CD4-positive, alpha-beta T cell treated with Interleukin-15 for 1 hour (primary cell): ENCODE measurements around the gene OPA1.

Experiments used
- DNase-seq: peaks from one replicate; pipeline ENCODE4 v3.0.0-alpha.2; 2020

The OPA1 gene

DNA sequence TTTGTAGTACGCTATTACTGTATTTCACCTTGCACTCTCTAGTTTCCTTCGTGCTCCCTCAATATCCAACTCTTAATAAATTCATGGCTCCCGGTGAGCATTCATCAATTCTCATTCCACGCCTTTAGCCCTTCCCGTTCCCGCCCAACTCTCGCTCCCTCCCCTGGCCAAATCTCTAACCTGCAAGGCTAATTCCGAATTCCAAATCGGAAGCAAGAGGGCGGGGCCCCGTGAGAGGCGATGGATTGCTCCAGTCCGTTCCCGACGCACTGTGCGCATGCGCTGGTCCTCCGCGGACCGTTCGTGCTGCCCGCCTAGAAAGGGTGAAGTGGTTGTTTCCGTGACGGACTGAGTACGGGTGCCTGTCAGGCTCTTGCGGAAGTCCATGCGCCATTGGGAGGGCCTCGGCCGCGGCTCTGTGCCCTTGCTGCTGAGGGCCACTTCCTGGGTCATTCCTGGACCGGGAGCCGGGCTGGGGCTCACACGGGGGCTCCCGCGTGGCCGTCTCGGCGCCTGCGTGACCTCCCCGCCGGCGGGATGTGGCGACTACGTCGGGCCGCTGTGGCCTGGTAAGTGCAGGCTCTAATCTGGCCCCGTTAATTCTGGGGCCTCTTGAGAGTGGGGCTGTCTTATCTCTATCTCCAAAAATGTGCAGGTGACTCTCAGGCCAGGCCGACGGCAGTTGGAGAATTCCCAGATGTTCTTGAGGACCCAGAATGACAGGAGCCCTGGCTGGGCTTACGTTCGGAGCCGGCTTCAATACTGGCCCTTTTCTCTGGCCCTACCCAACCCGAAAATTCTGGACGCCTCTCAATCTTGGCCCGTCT, at the start of gene OPA1:
Gene OPA1, plus strand, starts transcription at position 368 of the 827 bp plus-strand sequence. Its CDS starts 170 bp downstream, at position 538.
- DNase-seq: peak; percentile 92

DNA sequence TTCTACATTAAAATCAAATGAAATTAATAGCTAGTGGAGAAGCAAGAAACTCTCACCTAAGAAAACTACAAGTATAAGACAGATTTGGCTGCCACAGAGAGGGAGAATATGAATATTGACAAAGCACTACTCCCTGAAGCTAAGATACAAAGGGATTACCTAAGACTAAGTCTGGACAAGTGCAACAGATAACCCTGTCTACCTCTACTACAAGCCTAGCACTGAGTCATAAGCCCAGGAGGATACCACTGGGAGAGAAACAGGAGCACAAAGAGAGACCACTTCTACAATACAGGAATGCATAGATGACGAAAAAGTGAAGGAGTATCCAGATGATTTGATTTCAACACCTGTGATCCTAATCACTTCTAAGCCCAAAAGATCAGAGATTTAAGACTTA, 48.7 kb upstream of the OPA1 start:
- no peak for DNase-seq

GRCh38 chr3:193545304-193545703, 47.7 kb upstream of the OPA1 start:
- no peak for DNase-seq

DNA sequence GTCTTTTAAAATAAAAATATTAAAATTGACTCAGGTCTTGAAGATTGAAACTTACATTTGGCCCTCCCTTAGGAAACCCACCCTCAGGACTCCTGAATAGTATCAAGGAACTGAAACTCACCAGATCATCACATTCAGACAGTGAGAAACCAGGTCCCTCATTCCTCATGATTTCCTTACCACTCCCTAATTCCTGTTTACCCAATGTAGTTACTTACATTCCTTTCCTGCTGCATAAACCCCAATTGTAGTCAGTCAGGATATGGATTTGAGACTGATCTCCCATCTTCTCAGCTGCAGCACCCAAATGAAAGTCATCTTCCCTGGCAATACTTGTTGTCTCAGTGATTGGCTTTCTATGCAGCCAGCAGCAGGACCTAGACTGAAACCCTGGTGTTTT, 46.9 kb upstream of the OPA1 start:
- no peak for DNase-seq

- no peak for DNase-seq
Observed at GRCh38 chr3:193548406-193548805, 44.6 kb upstream of the OPA1 start.

- no peak for DNase-seq
Observed at GRCh38 chr3:193552923-193553322, 40.1 kb upstream of the OPA1 start.

DNA sequence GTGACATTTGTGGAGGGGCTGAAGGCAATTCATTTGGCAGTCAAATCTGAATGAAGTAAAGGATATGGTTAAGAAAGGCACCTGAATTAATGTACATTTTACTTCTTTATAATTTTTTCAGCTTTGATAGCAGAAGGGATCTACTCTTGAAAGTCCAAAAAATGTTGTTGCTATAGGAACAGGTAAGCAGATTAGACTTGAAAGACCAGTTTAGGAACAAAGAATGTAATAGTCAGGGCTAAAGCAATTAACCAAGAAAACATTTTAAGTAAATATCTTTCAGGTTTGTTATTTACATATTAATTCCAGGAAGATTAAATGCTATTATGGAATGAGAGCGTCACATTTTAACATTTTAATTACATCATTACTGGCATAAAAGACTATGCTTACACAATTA, 39.4 kb upstream of the OPA1 start:
- no peak for DNase-seq

- no peak for DNase-seq
Observed at GRCh38 chr3:193554811-193555210, 38.2 kb upstream of the OPA1 start, which contains the start of gene ATP13A4. ATP13A4 (minus strand) TSS chr3:193554895; CDS start chr3:193554799, 96 bp downstream.

GRCh38 chr3:193556841-193557240, 36.2 kb upstream of the OPA1 start:
- no peak for DNase-seq

DNA sequence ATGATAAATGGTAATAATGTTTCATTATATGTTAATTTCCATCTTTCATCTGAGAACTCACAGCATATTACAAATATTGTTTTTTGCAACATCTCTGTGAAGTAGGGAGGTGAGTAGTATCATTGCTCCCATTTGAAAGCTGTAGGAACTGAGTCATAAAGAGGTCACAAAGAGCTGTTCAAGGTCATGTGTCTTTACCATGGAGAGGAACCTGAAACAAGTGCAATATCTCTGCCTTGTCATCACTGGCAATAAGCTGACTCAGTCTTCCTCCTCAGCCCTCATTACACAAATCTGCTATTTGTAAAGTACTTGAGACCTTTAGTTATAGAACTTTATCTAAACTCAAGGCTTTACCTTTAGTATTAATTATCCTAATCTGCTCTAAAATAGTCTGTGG, 33.9 kb upstream of the OPA1 start:
- DNase-seq: no peak

- no peak for DNase-seq
Observed at GRCh38 chr3:193560091-193560490, 32.9 kb upstream of the OPA1 start.

- DNase-seq: no peak
Observed at GRCh38 chr3:193560870-193561269, 32.1 kb upstream of the OPA1 start.

DNA sequence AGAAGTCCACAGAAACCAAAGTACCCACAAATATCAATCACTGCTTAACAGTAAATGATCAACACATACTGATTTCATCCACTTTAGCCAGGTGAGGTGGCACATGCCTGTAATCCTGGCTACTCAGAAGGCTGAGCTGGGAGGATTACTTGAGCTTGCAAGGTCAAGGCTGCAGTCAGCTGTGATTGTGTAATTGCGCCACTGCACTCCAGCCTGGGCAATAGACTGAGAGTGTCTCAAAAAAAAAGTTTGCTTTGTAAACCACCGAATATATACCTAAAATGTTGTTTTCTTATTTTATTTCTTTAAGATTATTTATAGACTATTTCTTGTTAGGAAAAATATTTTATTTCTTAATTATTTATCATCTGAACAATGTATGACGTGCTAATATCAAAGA, 29.6 kb upstream of the OPA1 start:
- DNase-seq: no peak

GRCh38 chr3:193564012-193564411, 29.0 kb upstream of the OPA1 start:
- DNase-seq: no peak

DNA sequence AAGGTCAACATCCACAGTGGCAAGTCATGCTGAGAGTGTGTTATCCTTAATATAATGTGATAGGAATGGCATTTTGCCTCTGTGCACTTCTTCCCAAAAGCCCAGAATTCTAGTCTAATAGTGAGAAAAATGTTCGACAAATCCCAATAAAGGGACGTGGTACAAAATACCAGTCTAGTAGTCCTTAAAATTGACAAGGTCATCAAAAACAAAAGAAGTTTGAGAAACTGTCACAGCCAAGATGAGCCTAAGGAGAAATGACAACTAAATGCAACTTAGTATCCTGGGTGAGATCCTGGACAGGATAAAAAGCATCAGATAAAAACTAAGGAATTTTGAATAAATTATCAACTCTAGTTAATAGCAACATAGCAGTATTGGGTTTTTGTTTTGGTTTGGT, 23.9 kb upstream of the OPA1 start:
- no peak for DNase-seq

DNA sequence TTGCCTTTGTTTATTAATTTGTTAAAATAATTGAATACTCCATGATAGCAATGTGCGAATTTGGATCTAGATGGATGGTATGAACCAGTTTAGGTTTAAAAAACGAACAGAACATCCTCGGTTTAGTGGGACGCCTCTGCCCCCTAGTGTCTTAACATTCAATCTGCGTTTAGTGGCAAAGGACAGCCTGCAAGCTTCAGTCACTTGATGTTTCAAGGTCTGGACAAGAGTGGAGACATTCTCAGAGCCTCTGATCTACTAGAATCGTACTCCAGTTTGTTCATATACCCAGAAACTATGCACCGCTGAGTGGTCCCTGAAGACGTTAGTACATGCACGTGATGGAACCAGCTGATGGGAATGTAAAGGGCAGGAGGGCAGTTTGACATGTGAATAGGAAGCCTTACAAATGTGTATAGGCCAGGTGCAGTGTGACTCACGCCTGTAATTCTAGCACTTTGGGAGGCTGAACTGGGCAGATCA, 20.5 kb upstream of the OPA1 start:
- DNase-seq: peak; percentile 30

DNA sequence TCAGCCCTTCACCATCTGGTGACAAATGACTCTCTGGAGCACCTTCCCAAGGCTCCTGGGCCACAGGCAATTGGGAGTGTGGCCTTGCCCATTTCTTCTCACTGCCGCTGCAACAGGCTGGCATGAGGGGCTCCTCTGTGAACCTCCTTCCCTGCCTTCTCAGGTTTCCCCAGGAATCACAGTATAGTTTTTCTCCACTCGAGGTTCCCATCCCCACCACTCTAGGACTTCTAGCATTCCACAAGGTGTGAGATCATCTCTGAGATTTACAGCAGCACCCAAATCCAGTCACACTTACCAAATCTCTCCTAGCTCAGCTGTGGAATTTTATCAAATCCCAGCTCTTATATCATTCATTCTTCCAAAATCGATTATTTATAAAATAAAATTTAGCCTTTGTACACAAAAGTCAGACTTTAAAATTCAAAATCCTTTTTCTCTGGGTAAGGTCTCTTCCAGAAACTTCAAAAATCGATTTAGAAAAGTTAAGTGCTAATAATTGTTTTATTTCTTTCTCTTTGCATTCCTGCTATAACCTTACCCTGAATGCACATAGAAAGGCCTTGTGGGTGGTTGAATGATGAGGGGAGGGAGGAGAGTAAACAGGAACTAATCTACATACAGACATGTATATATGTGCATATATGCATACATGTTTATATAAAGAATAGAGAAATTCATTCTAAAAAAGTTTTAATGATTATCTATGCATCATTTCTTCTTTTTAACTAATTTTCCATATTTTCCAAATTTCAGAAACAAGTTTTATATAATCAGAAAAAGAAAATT, 19.4 kb upstream of the OPA1 start:
- DNase-seq: no peak

DNA sequence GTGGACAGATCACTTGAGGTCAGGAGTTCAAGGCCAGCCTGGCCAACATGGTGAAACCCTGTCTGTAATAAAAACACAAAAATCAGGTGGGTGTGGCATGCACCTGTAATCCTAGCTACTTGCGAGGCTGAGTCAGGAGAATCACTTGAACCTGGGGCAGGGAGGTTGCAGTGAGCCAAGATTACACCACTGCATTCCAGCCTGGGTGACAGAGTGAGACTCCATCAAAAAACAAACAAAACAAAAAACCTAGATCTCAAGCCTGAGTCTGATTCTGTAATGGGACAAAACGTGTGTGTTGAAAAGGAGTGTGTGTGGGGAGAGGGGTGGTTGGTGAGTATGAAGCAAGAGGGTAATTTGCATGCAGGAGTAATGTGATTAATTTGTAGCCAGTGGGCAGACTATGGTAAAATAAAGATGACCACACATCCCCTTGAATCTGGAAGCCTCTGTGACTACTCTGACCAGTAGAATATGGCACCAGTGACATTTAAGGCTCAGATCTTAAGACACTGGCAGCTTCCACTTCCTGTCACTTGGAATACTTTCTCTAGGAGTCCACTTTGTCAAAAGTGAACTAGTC, 18.4 kb upstream of the OPA1 start:
- DNase-seq: no peak

- no peak for DNase-seq
Observed at GRCh38 chr3:193585530-193585929, 7.5 kb upstream of the OPA1 start.

DNA sequence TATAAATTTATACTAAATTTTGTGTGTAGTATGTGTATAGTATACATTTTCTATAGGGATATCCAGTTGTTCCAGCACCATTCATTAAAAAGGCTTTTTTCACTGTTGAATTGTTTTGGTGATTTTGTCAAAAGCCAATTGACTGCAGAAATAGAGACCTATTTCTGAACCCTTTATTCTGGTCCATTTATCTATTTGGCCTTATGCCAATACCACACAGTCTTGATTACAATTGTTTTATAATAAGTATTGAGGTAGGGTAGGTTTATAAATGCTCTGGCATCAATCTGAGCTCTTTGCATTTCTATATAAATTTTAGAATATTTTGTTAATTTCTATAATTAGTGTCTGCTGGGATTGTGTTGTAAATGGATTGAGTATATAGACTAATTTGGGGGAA, 6.5 kb upstream of the OPA1 start:
- DNase-seq: no peak

DNA sequence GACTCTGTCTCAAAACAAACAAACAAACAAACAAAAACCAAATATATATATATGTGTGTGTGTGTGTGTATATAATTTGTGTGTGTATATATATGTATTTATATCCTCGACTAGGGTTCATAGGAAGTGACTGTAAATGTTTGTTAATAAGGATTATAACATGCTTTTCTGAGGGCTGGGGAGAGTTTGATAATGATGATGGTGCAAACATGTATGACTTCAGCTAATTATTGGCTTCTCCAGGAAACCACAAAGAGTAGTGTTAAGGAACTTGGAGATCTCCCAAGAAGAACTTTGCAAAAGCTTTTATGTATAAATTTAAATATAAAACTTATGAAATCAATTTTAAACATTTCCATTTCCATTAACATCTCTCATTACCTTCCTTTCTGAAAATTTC, 3.9 kb upstream of the OPA1 start:
- DNase-seq: no peak

DNA sequence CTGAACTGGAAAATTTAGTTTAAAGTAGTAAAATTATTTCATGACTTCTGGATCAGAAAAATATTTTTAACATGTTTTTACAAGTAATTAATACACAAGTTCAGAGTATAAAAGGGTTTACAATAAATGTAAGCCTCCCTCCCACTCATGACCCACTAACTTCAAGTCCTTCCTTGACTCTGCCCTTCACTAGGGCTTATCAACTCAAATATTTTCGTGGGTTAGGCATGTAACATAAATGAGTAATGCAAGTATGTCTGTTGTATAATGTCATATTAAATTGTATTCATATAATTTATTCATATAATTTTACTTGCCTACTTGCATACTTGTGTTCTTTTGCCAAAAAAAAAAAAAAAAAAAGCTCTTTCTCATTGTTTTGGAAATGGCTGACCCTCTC, 3.4 kb upstream of the OPA1 start:
- no peak for DNase-seq

DNA sequence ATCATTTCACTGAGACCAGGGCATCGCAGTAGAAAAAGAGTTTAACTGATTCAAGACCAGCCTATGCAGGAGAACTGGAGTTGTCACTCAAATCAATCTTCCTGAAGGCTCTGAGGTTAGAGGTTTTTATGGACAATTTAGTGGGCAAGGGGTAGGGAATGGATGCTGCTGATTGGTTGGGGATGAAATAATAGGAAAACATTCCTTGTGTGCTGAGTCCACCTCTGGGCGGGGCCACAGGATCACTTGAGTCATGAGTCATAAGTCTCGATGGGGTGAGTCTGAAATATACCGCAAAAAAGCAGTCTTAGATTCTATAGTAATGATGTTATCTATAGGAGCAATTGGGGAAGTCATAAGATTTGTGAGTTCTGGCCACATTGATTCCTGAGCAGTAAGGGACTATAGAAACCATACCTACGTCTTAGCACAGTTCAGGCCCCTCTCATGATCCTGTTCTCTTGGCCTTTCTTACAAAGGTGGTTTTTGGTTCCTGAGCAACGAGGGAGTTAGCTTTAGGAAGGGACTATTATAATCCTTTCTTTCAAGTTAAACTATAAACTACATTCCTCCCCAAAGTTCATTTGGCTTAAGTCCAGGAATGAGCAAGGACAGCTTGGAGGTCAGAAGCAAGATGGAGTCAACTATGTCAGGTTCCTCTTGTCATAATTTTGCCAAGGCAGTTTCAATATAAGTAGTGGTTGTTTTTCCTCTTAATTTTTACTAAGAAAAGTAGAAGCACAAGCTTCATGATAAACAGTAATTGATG, 2.7 kb upstream of the OPA1 start:
- DNase-seq: no peak
